Smooth muscle cell (in vitro differentiated cells): ENCODE results near the gene TTYH2. TPM values are rescaled to one million over a fixed set of nuclear protein-coding genes. Genes with fewer than 3 reads are reported as not detected.

ENCODE experiments used
- DNase-seq: peaks from one replicate; lab custom pipeline; 2025; ENCODE audit not compliant: unreplicated experiment; lab: John Stamatoyannopoulos, UW
- H2AFZ ChIP-seq: fragments of 200-600 bp; sonication (generic); 2 replicates; pipeline ENCODE4 v1.6.0; 2016; ENCODE audit warnings: antibody characterized with exemption, low read depth, mild to moderate bottlenecking
- H3F3A ChIP-seq: fragments of 200-600 bp; sonication (generic); 2 replicates; pipeline ENCODE4 v1.6.0; 2017; ENCODE audit warnings: antibody characterized with exemption, low read depth
- H3K27ac ChIP-seq: fragments of 200-600 bp; sonication (generic); 2 replicates; pipeline ENCODE4 v1.5.1; 2016; ENCODE audit warnings: low read depth, mild to moderate bottlenecking
- H3K27me3 ChIP-seq: fragments of 200-600 bp; sonication (generic); 2 replicates; pipeline ENCODE4 v1.6.1; 2016; ENCODE audit warnings: low read depth, mild to moderate bottlenecking
- H3K36me3 ChIP-seq: fragments of 200-600 bp; sonication (generic); 2 replicates; pipeline ENCODE4 v1.5.1; 2016; ENCODE audit warnings: low read depth
- H3K4me1 ChIP-seq: fragments of 200-600 bp; sonication (generic); 2 replicates; pipeline ENCODE4 v1.5.1; 2016; ENCODE audit warnings: low read depth
- H3K4me2 ChIP-seq: fragments of 200-600 bp; sonication (generic); 2 replicates; pipeline ENCODE4 v1.6.0; 2016; ENCODE audit warnings: mild to moderate bottlenecking
- H3K4me3 ChIP-seq: fragments of 200-600 bp; sonication (generic); 2 replicates; pipeline ENCODE4 v1.5.1; 2016; ENCODE audit warnings: mild to moderate bottlenecking
- H3K79me2 ChIP-seq: fragments of 200-600 bp; sonication (generic); 2 replicates; pipeline ENCODE4 v1.6.0; 2016; ENCODE audit warnings: low read depth, mild to moderate bottlenecking
- H3K9ac ChIP-seq: fragments of 200-600 bp; sonication (generic); 2 replicates; pipeline ENCODE4 v1.6.0; 2016; ENCODE audit warnings: low read depth
- H3K9me3 ChIP-seq: fragments of 200-600 bp; sonication (generic); replicated peaks from 2 replicates; pipeline ENCODE4 v1.5.1; 2016; ENCODE audit warnings: low read depth
- H4K20me1 ChIP-seq: fragments of 200-600 bp; sonication (generic); 2 replicates; pipeline ENCODE4 v1.6.0; 2016; ENCODE audit warnings: low read depth
- CTCF ChIP-seq: fragments of 200-600 bp; sonication (generic); IDR thresholded peaks from 2 replicates; pipeline ENCODE4 v1.5.1; 2017; ENCODE audit warnings: borderline replicate concordance, mild to moderate bottlenecking, antibody characterized with exemption; ENCODE audit not compliant: insufficient read depth, poor library complexity, severe bottlenecking
- WGBS: methylation state at CpG from one replicate; pipeline ENCODE4 v1.1.7; 2016; ENCODE audit warnings: low lambda C conversion rate; 5-methylcytosine and 5-hydroxymethylcytosine counted together
- polyA plus RNA-seq: library from polyadenylated mRNA; unstranded; fragments of >200 nt; fragmentation: Nextera tagmentation; extraction: Ambion mirVana; gene quantifications from 2 replicates; pipeline ENCODE4 v1.2.1, GENCODE V29; 2016
- total RNA-seq: library from RNA; depleted of rRNA; stranded (reverse); fragments of >200 nt; gene quantifications from 2 replicates; pipeline ENCODE4 v1.2.3, GENCODE V29; 2014

The TTYH2 gene
- total and polyA plus RNA-seq, 2 experiments from 2014 or later: 1.6 to 1.9 TPM

DNA sequence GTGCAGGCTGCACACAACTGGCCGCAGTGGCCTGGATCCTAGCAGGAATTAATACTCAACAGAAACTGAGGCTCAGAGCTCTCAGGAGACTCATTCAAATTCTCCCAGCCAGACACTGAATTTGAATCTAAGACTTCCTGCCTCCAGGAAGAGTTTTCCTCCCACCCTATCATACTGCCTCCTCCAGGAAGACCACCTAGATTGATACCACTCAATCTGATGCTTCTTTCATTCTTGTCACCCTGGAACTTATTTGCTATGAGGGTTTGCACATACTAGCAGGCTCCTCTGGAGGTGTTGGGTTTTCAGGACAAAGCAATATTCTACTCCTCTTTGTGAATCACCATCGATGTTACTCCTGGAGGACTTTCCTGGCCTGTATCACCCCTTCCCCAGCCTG lies 15.6 kb upstream of the TTYH2 start:
- Histone ChIP-seq H3K27me3 (peaks cover 21% of the 10 kb centered on the region), H3K9ac (no peak overlapping the region), H3K27ac (no peak overlapping the region), H3F3A (no peaks in the 10 kb centered on the region), H3K4me3 (no peak overlapping the region), H4K20me1 (no peaks in the 10 kb centered on the region), H3K4me2 (no peak overlapping the region), H2AFZ (no peak overlapping the region), H3K4me1 (no peaks in the 10 kb centered on the region), H3K36me3 (no peaks in the 10 kb centered on the region), H3K9me3 (no peaks in the 10 kb centered on the region), H3K79me2 (no peaks in the 10 kb centered on the region)
- no peak for TF ChIP-seq CTCF
- 93% methylated on average over 2 of the region's 2 CpGs for WGBS
- DNase-seq: no peak

- no peak overlapping the region for H3K27ac ChIP-seq
- H3K9me3 ChIP-seq: no peaks in the 10 kb centered on the region
- no peak overlapping the region for H3K4me2 ChIP-seq
- peaks cover 1% of the 10 kb centered on the region for H3K79me2 ChIP-seq
- no peaks in the 10 kb centered on the region for H3K4me1 ChIP-seq
- H4K20me1 ChIP-seq: peaks cover under 1% of the 10 kb centered on the region
- no peak overlapping the region for H3K9ac ChIP-seq
- WGBS: 77% methylated on average over 6 of the region's 6 CpGs
- no peak for DNase-seq
- no peak overlapping the region for H2AFZ ChIP-seq
- H3K27me3 ChIP-seq: peaks cover 21% of the 10 kb centered on the region
- H3K4me3 ChIP-seq: no peak overlapping the region
- no peak for TF ChIP-seq CTCF
- H3F3A ChIP-seq: no peaks in the 10 kb centered on the region
- H3K36me3 ChIP-seq: no peaks in the 10 kb centered on the region
Measured at GRCh38 chr17:74198694-74199093, 14.7 kb upstream of the TTYH2 start.

GRCh38 chr17:74199306-74200092 lies 13.9 kb upstream of the TTYH2 start:
- H3K27ac ChIP-seq: no peak overlapping the region
- peaks cover 3% of the 10 kb centered on the region for H3K4me1 ChIP-seq
- H3K36me3 ChIP-seq: no peaks in the 10 kb centered on the region
- H3K9ac ChIP-seq: no peak overlapping the region
- peak; percentile 99 for TF ChIP-seq CTCF
- peak overlapping the region; percentile 92 for H2AFZ ChIP-seq
- DNase-seq: peak; percentile 35
- peaks cover 9% of the 10 kb centered on the region for H4K20me1 ChIP-seq
- H3F3A ChIP-seq: no peaks in the 10 kb centered on the region
- peak overlapping the region; percentile 83 for H3K4me2 ChIP-seq
- H3K4me3 ChIP-seq: peak overlapping the region; percentile 38
- H3K79me2 ChIP-seq: peaks cover 9% of the 10 kb centered on the region
- WGBS: 29% methylated on average over 34 of the region's 35 CpGs
- H3K9me3 ChIP-seq: no peaks in the 10 kb centered on the region
- peaks cover 19% of the 10 kb centered on the region for H3K27me3 ChIP-seq

GRCh38 chr17:74200112-74200511 lies 13.3 kb upstream of the TTYH2 start:
- Histone ChIP-seq H3K4me3 (no peak overlapping the region), H3K4me1 (peaks cover 9% of the 10 kb centered on the region), H3K9me3 (no peaks in the 10 kb centered on the region), H3F3A (no peaks in the 10 kb centered on the region), H2AFZ (no peak overlapping the region), H3K9ac (no peak overlapping the region), H3K27ac (no peak overlapping the region), H3K4me2 (no peak overlapping the region), H3K36me3 (no peaks in the 10 kb centered on the region), H3K79me2 (peaks cover 15% of the 10 kb centered on the region), H3K27me3 (peaks cover 13% of the 10 kb centered on the region), H4K20me1 (peaks cover 15% of the 10 kb centered on the region)
- DNase-seq: no peak
- 79% methylated on average over 9 of the region's 10 CpGs for WGBS
- no peak for TF ChIP-seq CTCF
